ENCODE measurements around the gene LMTK3. TPM values are rescaled to one million over a fixed set of nuclear protein-coding genes. Genes with fewer than 3 reads are reported as not detected.

LMTK3 gene
- polyA plus RNA-seq, 1 of the 3 experiments (the other 2 are of a cell fraction) = 3.2 TPM

- peaks cover 4 to 16% of the 10 kb centered on the region in 2 experiments; a peak in 2 of 4 replicates for H3K4me1 ChIP-seq (ENCODE audit: control insufficient read depth in 1 of 2, insufficient read depth in 2 of 2, low read depth in 1 of 2, low read length in 1 of 2)
- no peak overlapping the region for H3K27ac ChIP-seq (ENCODE audit: low read depth in 2 of 2, low read length in 1 of 2)
- H3K79me2 ChIP-seq (ENCODE audit: insufficient read depth) = peaks cover 15% of the 10 kb centered on the region
- H3K4me3 ChIP-seq (ENCODE audit: low read depth in 2 of 2, low read length in 1 of 2) = no peak overlapping the region
- H3K9me2 ChIP-seq = no peaks in the 10 kb centered on the region
- whole genome bisulfite sequencing (ENCODE audit: low lambda C conversion rate) = 96% methylated on average over 60 of the region's 94 CpGs
- no peaks in the 10 kb centered on the region for H3K27me3 ChIP-seq (ENCODE audit: insufficient read depth)
- no peak overlapping the region for H3K4me2 ChIP-seq
- peaks cover 11% of the 10 kb centered on the region for H3F3A ChIP-seq (replicated peaks; ENCODE audit: insufficient read depth)
- ChIA-PET POLR2A (no interaction called here), CTCF (interaction anchor here (1.7 kb wide), 1 partner anchor 48 kb away, joined by 5 read pairs; no protein-coding TSS in a partner anchor)
- H4K20me1 ChIP-seq (ENCODE audit: insufficient read depth) = no peaks in the 10 kb centered on the region
- H3K36me3 ChIP-seq (replicated peaks in 1 of 2; ENCODE audit: control insufficient read depth in 1 of 2, insufficient read depth in 2 of 2, low read length in 1 of 2) = peaks cover 0 to 5% of the 10 kb centered on the region in 2 experiments
- no peaks in the 10 kb centered on the region for H3K9me3 ChIP-seq
- H3K9ac ChIP-seq = no peak overlapping the region
- no peak for DNase-seq
- no peak for TF ChIP-seq FOXJ3 (CRISPR knock-in tag; IDR thresholded peaks at IDR 0.05)
- no peak for TF ChIP-seq FOSL2 (IDR thresholded peaks at IDR 0.05; ENCODE audit: borderline replicate concordance, low read depth)
- TF ChIP-seq JUND (IDR thresholded peaks at IDR 0.05) = no peak
- TF ChIP-seq SMC3 (IDR thresholded peaks at IDR 0.05; ENCODE audit: low read depth, low read length) = no peak
- no peak for TF ChIP-seq POLR2AphosphoS5 (IDR thresholded peaks at IDR 0.05; ENCODE audit: low read depth, low read length)
- no peak for TF ChIP-seq REST (IDR thresholded peaks at IDR 0.05; ENCODE audit: low read depth, low read length)
- no peak for TF ChIP-seq NFIC (IDR thresholded peaks at IDR 0.05; ENCODE audit: borderline replicate concordance)
- TF ChIP-seq MXI1 (IDR thresholded peaks at IDR 0.05; ENCODE audit: low read depth, low read length) = no peak
- TF ChIP-seq ZBTB33 (IDR thresholded peaks at IDR 0.05; ENCODE audit: borderline replicate concordance, low read depth) = no peak
- TF ChIP-seq CTCF (IDR thresholded peaks at IDR 0.05) = no peak
- no peak for TF ChIP-seq IRF3 (IDR thresholded peaks at IDR 0.05; ENCODE audit: low read depth, low read length)
- no peak for TF ChIP-seq GABPA (IDR thresholded peaks at IDR 0.05; ENCODE audit: low read depth)
- no peak for TF ChIP-seq USF2 (IDR thresholded peaks at IDR 0.05; ENCODE audit: borderline replicate concordance, low read depth, low read length)
- TF ChIP-seq CHD2 (IDR thresholded peaks at IDR 0.05; ENCODE audit: low read length, partially characterized antibody) = no peak
- no peak for TF ChIP-seq YY1 (IDR thresholded peaks at IDR 0.05; ENCODE audit: low read depth)
- TF ChIP-seq EZH2phosphoT487 (IDR thresholded peaks at IDR 0.05; ENCODE audit: borderline replicate concordance, low read depth) = no peak
- no peak overlapping the region for H2AFZ ChIP-seq (ENCODE audit: low read depth)
Measured at GRCh38 chr19:48442116-48443035, 69.3 kb downstream of the LMTK3 start.

Data from SK-N-SH (cell line).